ENCODE results near the gene CATSPER1. TPM values are rescaled to one million over a fixed set of nuclear protein-coding genes. Genes with fewer than 3 reads are reported as not detected.

CATSPER1 gene
- total RNA-seq: 0.14 TPM in 1 of 2 replicates, not detected in the other

GRCh38 chr11:66026017-66026529 is at the start of gene CATSPER1:
TSS of gene CATSPER1 (minus strand) at chr11:66026479. CDS start at chr11:66026379, 100 bp downstream.

GRCh38 chr11:66069715-66070603 is 43.7 kb upstream of the CATSPER1 start, which contains the start of gene PACS1:
TSS of gene PACS1 (plus strand) at chr11:66070272. CDS start at chr11:66070487, 215 bp downstream.

GRCh38 chr11:66051766-66052663 is 25.7 kb upstream of the CATSPER1 start, which contains the start of gene SF3B2:
TSS of gene SF3B2 (plus strand) at chr11:66052364. CDS start at chr11:66052385, 21 bp downstream.

GRCh38 chr11:66048547-66049323 is 22.5 kb upstream of the CATSPER1 start, which contains the start of gene GAL3ST3:
TSS of gene GAL3ST3 (minus strand) at chr11:66049161. CDS start at chr11:66045415, 3,746 bp downstream.

GRCh38 chr11:66011785-66012303 is 14.4 kb downstream of the CATSPER1 start, which contains the start of gene CST6:
TSS of gene CST6 (plus strand) at chr11:66012008. CDS start at chr11:66012045, 37 bp downstream.

GRCh38 chr11:66001942-66002647 is 24.2 kb downstream of the CATSPER1 start, which contains the start of the genes BANF1 and EIF1AD:
TSS of gene BANF1 (plus strand) at chr11:66002503. CDS start at chr11:66003251, 748 bp downstream.
TSS of gene EIF1AD (minus strand) at chr11:66002157. CDS start at chr11:66000389, 1,768 bp downstream.

Other genes starting within 250 kb of the CATSPER1 start
- gene AP5B1, start 245.5 kb downstream of the CATSPER1 start, total RNA-seq: 14.0 and 17.0 TPM in 2 replicates
- not detected in 2 replicates for gene OVOL1, start 239.4 kb downstream of the CATSPER1 start, total RNA-seq
- 0.44 TPM in 1 of 2 replicates, not detected in the other for gene SNX32, start 192.5 kb downstream of the CATSPER1 start, total RNA-seq
- gene CFL1, start 168.3 kb downstream of the CATSPER1 start, total RNA-seq: 1,011 and 1,285 TPM in 2 replicates
- gene MUS81, start 166.0 kb downstream of the CATSPER1 start, total RNA-seq: 44.2 and 92.3 TPM in 2 replicates
- 69.9 and 112 TPM in 2 replicates for gene EFEMP2, start 153.7 kb downstream of the CATSPER1 start, total RNA-seq
- not detected in 2 replicates for gene CTSW, start 146.6 kb downstream of the CATSPER1 start, total RNA-seq
- 104 and 131 TPM in 2 replicates for gene FIBP, start 138.0 kb downstream of the CATSPER1 start, total RNA-seq
- gene CCDC85B, start 135.8 kb downstream of the CATSPER1 start, total RNA-seq: 41.1 and 45.2 TPM in 2 replicates
- 24.9 and 76.5 TPM in 2 replicates for gene FOSL1, start 126.1 kb downstream of the CATSPER1 start, total RNA-seq
- gene C11orf68, start 107.4 kb downstream of the CATSPER1 start, total RNA-seq: 25.4 and 29.2 TPM in 2 replicates
- 130 and 156 TPM in 2 replicates for gene DRAP1, start 107.1 kb downstream of the CATSPER1 start, total RNA-seq
- not detected in 2 replicates for gene TSGA10IP, start 81.0 kb downstream of the CATSPER1 start, total RNA-seq
- 29.6 and 43.3 TPM in 2 replicates for gene SART1, start 64.7 kb downstream of the CATSPER1 start, total RNA-seq
- 50.8 and 55.7 TPM in 2 replicates for gene EIF1AD, start 24.3 kb downstream of the CATSPER1 start, total RNA-seq
- gene BANF1, start 24.0 kb downstream of the CATSPER1 start, total RNA-seq: 17.9 and 29.9 TPM in 2 replicates
- 0.29 TPM in 1 of 2 replicates, not detected in the other for gene CST6, start 14.5 kb downstream of the CATSPER1 start, total RNA-seq
- not detected in 2 replicates for gene GAL3ST3, start 22.7 kb upstream of the CATSPER1 start, total RNA-seq
- gene SF3B2, start 25.9 kb upstream of the CATSPER1 start, total RNA-seq: 176 and 206 TPM in 2 replicates
- gene PACS1, start 43.8 kb upstream of the CATSPER1 start, total RNA-seq: 58.7 and 76.8 TPM in 2 replicates
- gene KLC2, start 231.2 kb upstream of the CATSPER1 start, total RNA-seq: 26.3 and 33.2 TPM in 2 replicates
- 95.9 and 142 TPM in 2 replicates for gene RAB1B, start 242.2 kb upstream of the CATSPER1 start, total RNA-seq